ENCODE results near the gene OSBP2. TPM values are rescaled to one million over a fixed set of nuclear protein-coding genes. Genes with fewer than 3 reads are reported as not detected.

The OSBP2 gene
- 3.7 and 5.0 TPM in 2 replicates for total RNA-seq (2013; cell fraction: nucleolus; rRNA removed)
- 5.0 and 5.8 TPM in 2 replicates for total RNA-seq (2014; rRNA removed)
- total RNA-seq (2014; rRNA removed; fragmentation: Illumina TruSeq; extraction: Trizol) = 3.4 and 3.5 TPM in 2 replicates
- total RNA-seq (2021) = 7.3 and 7.7 TPM in 2 replicates
- 0.49 TPM for polyA plus RNA-seq (2011; ENCODE audit: low read depth)
- 0.39 and 0.77 TPM in 2 replicates for polyA plus RNA-seq (2011; rRNA removed)
- 0.46 and 0.74 TPM in 2 replicates for polyA plus RNA-seq (2011; cell fraction: cytosol; rRNA removed)
- 1.1 and 1.2 TPM in 2 replicates for polyA plus RNA-seq (2011; cell fraction: nucleus; rRNA removed)
- polyA plus RNA-seq (2012) = 0.91 and 1.3 TPM in 2 replicates
- polyA plus RNA-seq (2014; fragmentation: Illumina TruSeq; extraction: Trizol) = 2.8 and 4.5 TPM in 2 replicates
- polyA plus RNA-seq (2014; fragmentation: Nextera tagmentation; extraction: Ambion mirVana) = under 1 TPM; 0.11 to 0.26 TPM
- 5.0 and 5.7 TPM in 2 replicates for polyA plus RNA-seq (2014; rRNA removed)
- polyA plus RNA-seq (2016; fragmentation: Nextera tagmentation; extraction: Ambion mirVana) = 1 to 10 TPM; 3.5 to 3.7 TPM
- 0.77 and 1.2 TPM in 2 replicates for polyA minus RNA-seq (2011; rRNA and poly(A)+ RNA removed)
- 2.0 and 2.1 TPM in 2 replicates for polyA minus RNA-seq (2011; cell fraction: cytosol; rRNA and poly(A)+ RNA removed)
- polyA minus RNA-seq (2011; cell fraction: nucleus; rRNA and poly(A)+ RNA removed) = 0.85 and 1.7 TPM in 2 replicates
- Bru-seq, nascent RNA = percentile 40 among the genes with signal in this experiment
- percentile 46 among the genes with signal in this experiment for BruChase-seq, experiment 1, labeled RNA remaining after a 6-hour chase
- percentile 45 among the genes with signal in this experiment for BruChase-seq, experiment 2, labeled RNA remaining after a 2-hour chase
- long read RNA-seq, experiment 1, partial matches to known transcripts = 2 of 2 reads
- long read RNA-seq, experiment 1, other reads (novel, unspliced or antisense) = 0 of 2 reads
- long read RNA-seq, experiment 2, partial matches to known transcripts = 13 of 19 reads
- long read RNA-seq, experiment 2, other reads (novel, unspliced or antisense) = 6 of 19 reads

GRCh38 chr22:30694640-30695350 lies at the start of gene OSBP2:
TSS of gene OSBP2 (plus strand) at chr22:30694874. CDS start at chr22:30694910, 36 bp downstream.
- H3K4me1 ChIP-seq (ENCODE audit: control insufficient read depth, insufficient read depth, low read length) = no peaks in the 10 kb centered on the region; the same call in 1 of the 2 replicates
- WGBS (ENCODE audit: insufficient coverage, insufficient replicate concordance, low lambda C conversion rate, missing lambda C conversion rate) = 16% methylated on average over 60 of the region's 88 CpGs
- no peaks in the 10 kb centered on the region; a peak in 1 of 4 replicates for H3K27me3 ChIP-seq (replicated peaks in 1 of 2; ENCODE audit: control insufficient read depth in 2 of 2, insufficient read depth in 2 of 2, low read length in 1 of 2)
- FAIRE-seq (no peak), DNase-seq (ENCODE audit: low read depth, low spot score) (no peak), ATAC-seq (peak; percentile 75)
- H3K4me3 ChIP-seq = peak within 1 kb of the TSS; percentile 87; the same call in 1 of the 2 replicates
- POLR2A ChIA-PET = interaction anchor here (1.2 kb wide), 1 partner anchor 60 kb away, joined by 4 read pairs; no protein-coding TSS in a partner anchor
- no peaks in the 10 kb centered on the region for H3K79me2 ChIP-seq (ENCODE audit: control insufficient read depth, insufficient read depth, low read length)
- CTCF ChIA-PET = interaction anchor here (0.9 to 2.0 kb wide), 3 partner anchors 11 to 60 kb away, joined by 4 to 7 read pairs (median 5); partner anchors contain the start of gene SLC35E4
- in situ Hi-C loops (cut with MboI) = no loop called here
- no peaks in the 10 kb centered on the region for H4K20me1 ChIP-seq (ENCODE audit: control insufficient read depth, insufficient read depth)
- H3K9ac ChIP-seq (ENCODE audit: control insufficient read depth, insufficient read depth, low read length) = peak within 1 kb of the TSS; percentile 69
- no peaks in the 10 kb centered on the region for H3K36me3 ChIP-seq (ENCODE audit: control insufficient read depth in 2 of 2, insufficient read depth in 2 of 2, low read length in 1 of 2)
- BruUV-seq (replicated peaks) = no TSS peak
- H2AFZ ChIP-seq (ENCODE audit: control insufficient read depth, low read depth, low read length) = peak within 1 kb of the TSS; percentile 83
- H3K27ac ChIP-seq (ENCODE audit: control insufficient read depth, insufficient read depth) = no peak within 1 kb of the TSS
- SMC1A ChIA-PET (ENCODE audit: uncharacterized antibody, unreplicated experiment) = interaction anchor here (0.9 to 1.5 kb wide), 4 partner anchors 10 to 60 kb away, joined by 3 to 8 read pairs (median 4); no protein-coding TSS in a partner anchor
- intact Hi-C loops (cut with micrococcal nuclease; ENCODE audit: unreplicated experiment) = no loop called here
- RAD21 ChIA-PET (ENCODE audit: unreplicated experiment) = interaction anchor here (1.2 kb wide), 2 partner anchors 60 kb away, joined by 3 to 4 read pairs; no protein-coding TSS in a partner anchor
- no peak for TF ChIP-seq KAT2A (conservative IDR thresholded peaks at IDR 0.05; ENCODE audit: control insufficient read depth, low read depth, low read length)
- no peak for TF ChIP-seq SMAD1 (IDR thresholded peaks at IDR 0.05; ENCODE audit: low read depth, partially characterized antibody)
- TF ChIP-seq LARP7 (IDR thresholded peaks at IDR 0.05) = peak; percentile 48; the same call in 1 of the 2 replicates
- TF ChIP-seq RUNX3 (IDR thresholded peaks at IDR 0.05; ENCODE audit: low read length) = no peak
- peak; percentile 4; the same call in 1 of the 2 replicates for TF ChIP-seq SMC3 (IDR thresholded peaks at IDR 0.05; ENCODE audit: borderline replicate concordance, low read length)
- TF ChIP-seq NR2F1 (conservative IDR thresholded peaks at IDR 0.05) = peak; percentile 74
- TF ChIP-seq BACH1 (IDR thresholded peaks at IDR 0.05; ENCODE audit: borderline replicate concordance) = peak; percentile 47; the same call in 1 of the 2 replicates
- TF ChIP-seq SRF (IDR thresholded peaks at IDR 0.05; ENCODE audit: low read depth in 2 of 2, low read length in 2 of 2) = 0 out of 4 replicates have a peak, but pooled peaks of 1 of the 2 experiments have one; percentile 12
- peak in 1 of 2 experiments; percentile 57; a peak in 2 of 4 replicates for TF ChIP-seq BHLHE40 (IDR thresholded peaks at IDR 0.05; ENCODE audit: borderline replicate concordance in 1 of 2, low read depth in 2 of 2, low read length in 1 of 2)
- peak; percentile 62 for TF ChIP-seq POLR2A (IDR thresholded peaks at IDR 0.05; ENCODE audit: low read depth, low read length)
- H3K4me2 ChIP-seq (ENCODE audit: control insufficient read depth, insufficient read depth) = peak within 1 kb of the TSS; percentile 95
- no peaks in the 10 kb centered on the region for H3K9me3 ChIP-seq (replicated peaks; ENCODE audit: control insufficient read depth, insufficient read depth, low read length)
